RCC 7860 (cell line): ENCODE results near the gene JAKMIP2.
"Not testable (repeated sequence)": the region's sequence is repeated elsewhere in the genome, so short reads cannot be mapped to it uniquely, and the experiment has no call there.

Source experiments
- DNase-seq: peaks from one replicate; pipeline ENCODE4 v3.0.0-alpha.2; 2015; ENCODE audit warnings: low spot score
- FAIRE-seq: peaks from 2 replicates; lab custom pipeline; 2012; peaks lifted over from hg19 to GRCh38; lab: Jason Lieb, UNC

JAKMIP2 gene

DNA sequence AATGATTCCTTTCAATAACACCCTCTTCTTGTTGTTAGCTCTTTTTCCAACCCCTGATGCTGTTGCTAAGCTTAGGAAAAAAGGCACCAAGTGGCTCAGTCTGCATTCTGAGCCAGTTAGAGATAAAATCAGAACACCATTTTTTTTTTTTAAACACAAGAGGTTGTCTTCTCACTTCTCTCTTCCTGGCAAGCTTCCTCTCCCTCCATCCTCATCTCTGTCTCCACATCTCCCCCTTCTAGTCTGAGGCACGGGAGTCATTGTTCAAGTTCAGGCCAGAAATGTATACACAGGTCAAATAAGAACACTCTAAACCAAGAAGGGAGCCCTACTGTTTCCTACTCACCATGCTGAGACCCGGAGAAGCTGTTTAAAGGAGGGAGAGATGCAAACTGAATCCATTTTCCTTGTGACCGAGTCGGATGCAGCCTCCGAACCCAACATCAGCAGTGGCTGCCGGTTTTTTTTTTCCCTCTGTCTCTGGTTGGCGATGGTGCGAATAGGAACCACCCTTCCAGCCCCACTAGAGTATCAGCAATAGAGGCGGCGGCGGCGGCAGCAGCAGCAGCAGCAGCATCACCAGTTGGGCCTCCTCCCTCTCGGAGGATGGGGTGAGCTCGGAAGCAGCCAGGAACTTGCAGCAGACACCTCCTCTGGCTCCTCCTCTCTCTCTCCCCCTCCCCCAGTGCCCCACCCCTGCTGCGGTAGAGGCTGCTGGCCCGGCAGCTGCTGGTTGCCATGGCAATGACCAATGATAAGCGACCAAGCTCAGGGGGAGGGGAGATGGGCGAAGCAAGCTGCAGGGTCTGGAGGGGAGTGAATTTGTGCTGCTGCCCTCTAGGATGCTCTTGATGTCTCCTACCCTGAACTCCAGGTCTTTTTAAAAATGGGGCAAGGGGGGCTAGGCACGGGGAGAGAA lies at the start of gene JAKMIP2:
Gene JAKMIP2, minus strand, starts transcription at position 619 of the 919 bp plus-strand sequence. CDS start 110,922 bp downstream, outside the sequence.
- FAIRE-seq (no peak), DNase-seq (peak; percentile 35)

DNA sequence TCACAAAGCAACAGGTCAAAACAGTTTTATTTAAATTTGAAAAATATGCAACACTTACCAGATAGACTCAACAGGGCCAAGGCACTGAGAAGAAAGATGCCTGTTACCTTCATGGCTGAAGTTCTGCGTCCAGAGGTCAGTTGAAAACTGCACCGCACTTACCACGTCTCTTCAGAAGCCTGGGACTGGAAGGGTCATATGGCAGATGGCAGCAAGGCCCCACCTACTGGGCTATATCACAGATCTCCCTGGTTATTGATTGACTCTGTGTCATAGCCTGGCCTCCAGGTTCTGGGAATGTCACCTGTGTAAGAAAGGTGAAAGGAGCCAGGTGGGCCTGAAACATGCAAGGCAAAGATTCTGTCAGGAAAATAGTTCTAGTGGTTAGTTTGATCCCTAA lies 48.9 kb upstream of the JAKMIP2 start, which contains the start of gene SPINK1:
Gene SPINK1, minus strand, starts transcription at position 207 of the 400 bp plus-strand sequence. Its CDS starts 94 bp downstream, at position 113.
- FAIRE-seq (no peak), DNase-seq (no peak)

DNA sequence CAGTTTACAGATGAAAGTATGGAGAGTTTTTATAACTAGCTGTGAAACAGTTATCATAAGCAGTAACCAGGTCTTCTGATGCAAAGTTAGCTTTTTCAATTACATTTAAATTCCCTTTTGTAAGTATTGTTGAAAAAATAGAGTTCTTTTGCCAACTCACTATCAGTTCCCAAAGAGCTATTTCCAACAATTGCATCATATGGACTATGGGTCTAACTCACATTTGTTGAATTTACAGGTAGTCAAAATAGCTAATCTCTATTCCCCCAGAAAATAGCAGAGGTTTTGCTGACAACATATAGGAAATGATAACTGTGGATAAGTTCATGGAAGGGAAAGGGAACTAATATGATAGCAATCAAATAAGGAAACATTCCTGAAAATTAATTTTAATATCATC lies 47.5 kb upstream of the JAKMIP2 start:
- DNase-seq (no peak), FAIRE-seq (no peak)

DNA sequence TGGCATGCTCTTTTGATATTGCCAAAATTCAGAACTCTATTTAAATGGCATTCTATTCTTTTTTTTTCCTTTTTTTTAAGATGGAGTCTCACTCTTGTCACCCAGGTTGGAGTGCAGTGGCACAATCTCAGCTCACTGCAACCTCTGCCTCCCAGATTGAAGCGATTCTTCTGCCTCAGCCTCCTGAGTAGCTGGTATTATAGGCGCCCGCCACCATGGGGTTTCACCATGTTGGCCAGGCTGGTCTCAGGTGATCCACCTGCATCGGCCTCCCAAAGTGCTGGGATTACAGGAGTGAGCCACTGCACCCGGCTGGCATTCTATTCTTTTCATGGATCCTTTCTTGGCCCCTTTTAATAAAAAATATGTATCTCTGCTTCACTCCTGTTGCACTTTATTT lies 44.5 kb upstream of the JAKMIP2 start:
- FAIRE-seq, DNase-seq: not testable (repeated sequence)

DNA sequence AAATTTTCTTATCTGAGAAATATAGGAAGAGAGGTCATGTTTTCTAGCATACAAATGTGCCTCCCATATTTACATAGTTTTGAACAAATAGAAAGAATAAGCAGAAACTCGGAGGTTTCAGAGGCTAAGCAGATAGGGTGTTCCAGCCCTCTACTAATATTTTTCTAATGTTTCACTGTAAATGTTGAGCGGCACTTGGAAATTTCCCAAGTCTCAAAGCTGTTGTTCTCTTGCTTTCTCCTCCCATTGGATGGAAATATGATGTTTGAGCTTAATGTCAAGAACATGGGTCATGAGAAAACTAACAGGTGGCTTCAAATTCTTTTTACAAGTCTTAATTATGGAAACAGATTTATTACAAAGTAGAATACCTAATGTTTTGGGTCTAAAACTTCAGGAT lies 43.8 kb upstream of the JAKMIP2 start:
- no peak for FAIRE-seq
- DNase-seq, result no peak

DNA sequence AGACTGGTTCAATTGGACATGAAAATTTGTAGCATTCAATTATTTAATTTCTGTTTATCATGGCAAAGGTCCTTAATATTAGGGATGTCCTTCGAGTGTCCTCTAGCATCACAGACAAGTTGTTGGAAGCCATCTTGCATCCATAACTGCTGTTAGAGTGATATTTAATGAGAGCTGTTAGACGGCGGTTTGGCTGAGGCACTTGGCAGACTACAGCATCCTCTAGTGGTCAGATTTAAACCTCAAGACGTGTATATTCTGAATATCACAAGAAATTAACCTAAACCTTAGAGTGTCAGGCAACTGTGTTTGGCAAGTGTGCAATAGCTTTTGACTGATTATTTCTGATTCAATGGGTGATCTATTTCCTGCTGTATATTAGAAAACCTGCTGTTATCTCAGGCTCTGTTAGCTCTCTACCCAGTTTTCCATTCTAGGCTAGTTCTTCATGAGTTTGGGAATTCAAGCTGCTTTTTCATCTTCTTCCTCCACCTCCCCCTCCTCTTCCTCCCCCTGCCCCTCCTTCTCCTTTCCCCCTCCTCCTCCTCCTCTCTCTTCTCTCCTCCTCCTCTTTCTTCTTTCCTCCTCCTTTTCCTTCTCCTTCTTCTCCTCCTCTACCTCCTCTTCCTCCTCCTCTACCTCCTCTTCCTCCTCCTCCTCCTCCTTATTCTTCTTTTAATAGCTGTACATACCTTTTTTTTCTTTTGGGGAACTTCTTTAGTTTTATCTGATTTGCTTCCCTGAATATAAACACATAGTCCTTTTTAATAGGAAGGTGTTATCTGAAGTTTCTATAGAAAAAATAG lies 40.4 kb upstream of the JAKMIP2 start:
- peak; percentile 34 for DNase-seq
- FAIRE-seq, result no peak

DNA sequence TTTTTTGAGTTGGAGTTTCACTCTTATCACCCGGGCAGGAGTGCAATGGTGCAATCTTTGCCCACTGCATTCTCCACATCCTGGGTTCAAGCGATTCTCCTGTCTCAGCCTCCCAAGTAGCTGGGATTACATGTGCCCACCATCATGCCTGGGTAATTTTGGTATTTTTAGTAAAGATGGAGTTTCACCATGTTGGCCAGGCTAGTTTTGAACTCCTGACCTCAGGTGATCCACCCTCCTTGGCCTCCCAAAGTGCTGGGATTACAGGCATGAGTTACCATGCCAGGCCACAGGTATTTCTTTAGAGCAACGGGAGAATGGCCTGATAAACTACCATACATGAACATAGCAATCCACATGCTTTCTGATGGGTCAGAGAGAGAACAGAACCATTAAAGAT lies 39.7 kb upstream of the JAKMIP2 start:
- DNase-seq, FAIRE-seq: not testable (repeated sequence)

DNA sequence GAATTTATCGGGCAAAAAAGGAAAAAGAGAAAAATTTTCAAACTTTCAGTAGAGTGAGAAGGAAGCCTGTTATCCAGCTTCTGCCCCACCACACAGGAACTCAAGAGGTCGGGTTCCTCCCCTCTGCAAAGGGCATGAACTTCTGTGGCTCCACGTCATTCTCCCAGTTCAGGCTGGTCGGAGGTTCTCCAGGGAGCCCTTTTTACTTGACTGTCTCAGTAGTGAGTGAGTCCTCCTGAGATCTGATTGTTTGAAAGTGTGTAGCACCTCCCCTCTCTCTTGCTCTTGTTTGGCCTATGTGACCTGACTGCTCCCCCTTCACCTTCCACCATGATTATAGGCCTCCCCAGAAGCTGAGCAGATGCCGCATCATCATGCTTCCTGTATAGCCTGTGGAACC lies 39.2 kb upstream of the JAKMIP2 start:
- DNase-seq, result no peak
- no peak for FAIRE-seq

DNA sequence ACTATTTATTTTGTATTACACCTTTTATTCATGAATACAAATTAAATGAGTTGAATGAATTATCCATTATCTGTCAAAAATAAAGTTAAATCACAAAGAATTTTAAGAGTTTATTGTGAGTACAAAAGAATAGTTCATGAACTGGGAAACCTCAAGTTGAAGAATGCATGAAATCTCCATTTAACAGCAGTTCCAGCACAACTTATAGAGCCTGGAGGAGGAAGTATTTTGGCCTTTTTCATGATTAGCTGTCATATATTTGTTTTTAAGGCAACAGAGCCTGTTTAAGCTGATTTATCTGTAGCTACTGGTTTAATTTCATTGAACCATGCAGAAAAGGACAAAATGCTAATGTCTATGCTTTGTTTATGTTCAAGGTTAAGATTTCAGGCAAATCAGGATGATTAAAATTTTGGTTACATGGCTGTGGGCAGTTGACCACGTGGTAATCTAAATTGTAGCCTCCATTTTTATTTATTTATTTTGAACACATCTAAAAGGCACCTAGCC lies 36.8 kb upstream of the JAKMIP2 start:
- DNase-seq (no peak), FAIRE-seq (no peak)

DNA sequence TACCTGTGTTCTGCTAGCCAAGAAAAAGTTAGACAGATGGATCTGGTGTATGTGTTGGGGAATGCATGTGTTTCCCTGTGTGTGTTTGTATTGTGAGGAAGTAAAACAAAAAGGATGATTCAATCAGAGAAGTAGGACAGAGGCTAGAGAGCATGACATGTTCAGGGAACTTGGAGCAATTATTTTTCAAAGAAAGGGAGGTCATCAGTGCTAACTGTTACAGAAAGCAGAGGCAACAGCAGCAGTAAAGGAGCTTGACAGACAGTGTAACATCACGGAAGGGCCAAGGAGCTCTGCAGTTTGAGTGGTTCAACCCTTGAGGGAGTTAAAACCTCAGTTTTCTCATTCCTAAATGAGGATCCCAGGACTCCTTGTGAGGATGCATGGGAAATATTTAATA lies 35.8 kb upstream of the JAKMIP2 start:
- DNase-seq (no peak), FAIRE-seq (no peak)

DNA sequence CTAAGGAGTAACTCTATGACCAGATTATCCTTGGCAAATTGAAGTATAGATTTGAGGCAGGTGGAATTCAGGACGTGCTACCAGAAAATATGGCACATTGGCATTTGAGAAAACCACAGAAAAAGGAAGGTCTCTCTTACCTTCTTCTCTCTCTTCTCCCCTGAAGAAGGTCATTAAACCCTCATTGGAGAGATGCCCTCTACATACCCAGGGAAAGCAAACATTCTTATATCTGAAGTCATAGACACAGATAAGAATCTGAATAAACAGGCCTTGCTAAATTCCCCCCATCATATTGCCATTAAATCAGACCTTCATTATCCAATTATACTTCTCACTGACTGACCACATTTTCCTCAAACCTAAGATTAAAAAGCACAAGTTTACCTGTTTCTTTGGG lies 31.2 kb upstream of the JAKMIP2 start:
- FAIRE-seq (no peak), DNase-seq (no peak)

DNA sequence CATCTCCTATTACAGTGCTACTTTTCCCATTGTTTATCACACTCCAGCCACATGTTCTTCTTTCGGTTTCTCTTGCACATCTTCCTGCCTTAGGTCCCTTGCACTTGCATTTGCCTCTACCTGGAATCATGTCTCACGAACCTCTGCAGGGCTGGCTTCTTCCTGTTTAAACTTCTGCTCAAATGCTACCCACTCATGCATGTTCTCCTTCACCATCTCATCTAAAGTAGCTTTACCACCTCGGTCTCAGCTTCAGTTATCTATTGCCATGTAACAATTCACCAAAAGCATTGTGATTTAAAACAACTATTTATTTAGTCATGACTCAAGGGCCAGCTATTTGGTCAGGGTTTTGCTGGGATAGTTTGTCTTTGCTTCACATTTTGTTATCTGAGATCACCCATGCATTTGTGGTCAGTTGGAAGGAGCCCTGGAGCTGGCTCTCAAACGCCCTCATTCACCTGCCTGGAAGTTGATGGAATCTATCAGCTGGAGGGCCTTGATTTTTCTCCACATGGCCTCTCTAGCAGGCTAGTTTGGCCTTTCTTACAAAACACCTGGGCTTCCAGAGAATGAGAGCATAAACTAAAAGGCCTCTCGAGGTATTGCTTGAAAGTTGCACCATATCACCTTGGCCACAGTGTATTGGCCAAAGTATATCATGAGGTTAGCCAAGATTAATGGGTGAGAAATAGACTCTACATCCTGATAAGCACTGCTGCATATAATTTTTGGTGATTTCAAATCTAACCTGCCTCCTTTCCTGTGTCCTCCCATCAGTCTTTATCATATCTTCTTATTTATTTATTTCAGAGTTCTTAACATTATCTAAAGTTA lies 27.5 kb upstream of the JAKMIP2 start:
- peak; percentile 34 for DNase-seq
- FAIRE-seq, result no peak

DNA sequence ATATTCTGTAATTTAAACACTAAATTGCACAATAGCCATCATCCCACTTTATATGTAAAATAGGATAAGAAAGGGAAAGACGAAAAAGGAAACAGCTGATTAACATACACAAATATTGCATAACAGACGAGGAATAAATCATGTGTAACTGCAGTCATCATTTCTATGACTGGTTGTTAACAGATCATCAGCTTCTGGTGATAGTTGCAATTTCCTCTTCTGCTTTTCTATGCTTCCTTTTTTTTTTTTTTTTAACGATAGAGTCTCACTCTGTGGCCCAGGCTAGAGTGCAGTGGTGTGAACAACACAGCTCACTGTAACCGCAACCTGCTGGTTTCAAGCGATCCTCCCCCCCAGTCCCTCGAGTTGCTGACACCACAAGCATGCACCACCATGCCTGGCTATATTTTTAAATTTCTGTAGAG lies 22.5 kb upstream of the JAKMIP2 start:
- FAIRE-seq (no peak), DNase-seq (no peak)

DNA sequence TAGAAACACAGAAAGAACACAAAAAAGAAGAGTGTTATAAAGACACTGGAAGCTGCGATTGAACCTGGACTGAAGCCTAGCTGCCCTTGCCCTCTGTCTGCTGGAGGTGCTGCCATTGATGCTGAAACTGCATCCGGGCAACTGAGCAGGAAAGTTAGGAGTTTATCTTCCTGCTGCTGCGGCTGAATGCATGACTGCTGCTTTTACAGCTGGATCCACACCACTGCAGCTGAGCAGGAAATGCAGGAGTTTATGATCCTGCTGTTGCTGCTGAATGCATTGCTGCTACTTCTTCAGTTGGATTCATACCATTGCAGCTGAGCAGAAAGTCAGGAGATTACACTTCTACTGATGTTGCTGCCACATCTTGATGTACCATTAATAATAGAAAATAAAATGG lies 21.8 kb upstream of the JAKMIP2 start:
- FAIRE-seq (no peak), DNase-seq (no peak)

DNA sequence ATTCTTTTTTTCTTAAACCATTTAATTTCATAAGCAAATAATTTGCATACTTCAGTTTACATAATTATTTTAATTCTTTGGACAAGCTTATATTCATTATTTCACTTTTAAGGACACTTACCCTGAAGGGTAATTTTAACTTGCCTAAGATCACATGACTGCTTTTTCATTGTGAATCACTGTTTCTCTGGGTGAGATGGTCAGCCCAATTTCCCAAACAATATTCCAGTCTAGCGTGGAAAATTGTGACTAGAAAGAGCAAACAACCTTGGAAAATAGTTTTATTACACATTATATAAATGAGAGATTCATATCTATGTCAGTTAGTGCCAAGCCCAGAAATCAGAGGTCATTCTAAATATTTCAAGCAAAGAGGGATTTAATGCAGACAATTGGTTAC lies 21.4 kb upstream of the JAKMIP2 start:
- FAIRE-seq (no peak), DNase-seq (no peak)

DNA sequence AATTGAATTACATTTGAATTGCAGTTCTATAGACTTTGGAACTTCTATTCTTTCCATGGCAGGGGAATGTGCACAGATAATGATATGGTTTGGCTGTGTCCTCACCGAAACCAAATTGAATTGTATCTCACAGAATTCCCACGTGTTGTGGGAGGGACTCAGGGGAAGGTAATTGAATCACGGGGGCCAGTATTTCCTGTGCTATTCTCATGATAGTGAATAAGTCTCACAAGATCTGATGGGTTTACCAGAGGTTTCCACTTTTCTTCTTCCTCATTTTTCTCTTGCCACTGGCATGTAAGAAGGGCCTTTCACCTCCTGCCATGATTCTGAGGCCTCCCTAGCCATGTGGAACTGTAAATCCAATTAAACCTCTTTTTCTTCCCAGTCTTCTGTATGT lies 20.6 kb upstream of the JAKMIP2 start:
- not testable (repeated sequence) for DNase-seq, FAIRE-seq

DNA sequence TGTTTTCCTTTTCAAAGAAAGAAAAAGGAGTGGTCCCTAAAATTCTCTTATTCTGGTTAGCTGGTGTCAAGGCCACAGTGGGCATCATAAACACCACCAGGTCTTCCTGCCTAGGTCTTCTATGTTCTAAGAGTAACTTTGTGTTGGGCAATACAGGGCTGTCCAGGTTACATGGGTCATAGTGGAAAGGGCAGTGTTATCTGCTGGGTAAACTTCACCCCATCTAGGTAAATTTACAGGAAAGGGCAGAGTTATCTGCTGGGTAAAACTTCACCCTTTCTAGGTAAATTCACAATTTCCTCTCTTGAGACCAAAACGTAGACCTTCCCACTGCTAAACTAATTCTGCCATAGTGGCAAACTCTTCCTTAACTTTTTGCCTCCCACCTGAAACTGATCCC lies 18.9 kb upstream of the JAKMIP2 start:
- FAIRE-seq (no peak), DNase-seq (no peak)

DNA sequence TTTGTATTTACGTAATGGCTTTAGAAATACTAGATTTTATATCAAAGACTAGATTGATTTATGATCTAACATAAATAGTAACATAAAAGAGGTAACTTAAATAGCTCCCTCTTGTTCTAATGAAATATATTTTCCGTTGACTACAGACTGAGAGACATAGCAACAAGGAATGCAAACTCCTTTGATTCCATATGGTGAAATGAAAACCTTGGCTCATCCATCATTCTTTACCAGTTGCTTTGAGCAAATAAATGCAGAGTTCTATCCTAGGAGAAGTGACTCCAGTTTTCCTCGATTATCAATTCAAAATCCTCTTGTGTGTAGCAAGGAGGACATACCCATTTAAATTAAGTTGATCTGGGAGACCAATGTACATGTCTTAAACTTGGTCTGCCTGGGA lies 18.0 kb upstream of the JAKMIP2 start:
- no peak for FAIRE-seq
- no peak for DNase-seq

DNA sequence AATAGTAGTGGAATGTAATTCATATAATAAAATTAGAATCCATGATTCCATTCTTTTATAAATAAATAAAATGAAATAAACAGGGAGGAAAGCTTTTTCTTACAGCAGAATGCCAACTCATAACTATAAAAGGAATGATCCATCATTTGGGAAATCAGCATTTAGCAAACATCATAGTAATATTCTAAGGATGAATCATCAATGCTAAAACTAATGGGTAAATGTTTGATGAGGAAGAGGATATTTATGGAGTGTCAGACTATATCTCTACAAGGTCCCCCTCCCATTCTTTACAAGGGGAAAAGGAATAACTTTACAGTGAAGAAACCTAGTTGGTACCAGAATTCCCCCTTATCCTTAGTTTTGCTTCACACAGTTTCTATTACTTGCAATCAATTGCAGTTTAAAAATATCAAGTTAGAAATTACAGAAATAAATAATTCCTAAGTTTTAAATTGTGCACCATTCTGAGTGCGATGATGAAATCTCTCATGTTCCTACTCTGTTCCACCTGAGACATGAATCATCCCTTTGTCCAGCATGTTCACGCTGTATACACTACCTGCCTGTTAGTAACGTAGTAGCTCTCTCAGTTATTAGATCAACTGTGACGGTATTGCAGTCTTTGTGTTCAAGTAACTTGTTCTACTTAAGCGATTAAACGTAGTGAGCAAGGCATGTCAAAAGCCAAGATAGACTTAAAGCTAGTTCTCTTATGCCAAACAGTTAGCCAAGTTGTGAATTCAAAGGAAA lies 14.2 kb upstream of the JAKMIP2 start:
- DNase-seq, result no peak
- no peak for FAIRE-seq

DNA sequence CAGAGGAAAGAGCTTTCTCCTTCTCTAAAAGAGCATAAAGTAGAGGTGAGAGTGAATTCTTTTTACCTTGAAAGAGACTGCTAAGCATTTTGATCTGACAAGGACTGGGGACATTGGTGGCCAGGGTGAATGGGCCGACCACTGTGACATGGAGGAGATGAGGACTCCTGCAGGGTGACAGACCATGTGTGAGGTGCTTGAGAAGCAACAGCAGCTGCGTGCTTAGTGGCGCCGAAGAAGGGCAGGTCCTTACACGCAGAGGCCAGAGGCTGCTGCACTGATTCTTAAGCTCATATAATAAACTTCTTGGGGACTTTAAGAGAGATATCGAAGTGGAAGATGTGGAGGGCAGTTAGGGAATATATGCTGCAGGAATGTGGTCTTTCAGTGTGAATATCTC lies 8.7 kb upstream of the JAKMIP2 start:
- no peak for FAIRE-seq
- no peak for DNase-seq
